ENCODE data around the gene HNF1A. TPM values are rescaled to one million over a fixed set of nuclear protein-coding genes. Genes with fewer than 3 reads are reported as not detected.

HNF1A gene
- total and polyA plus RNA-seq, 2 of the 13 experiments (the other 11 are each of a cell fraction or from before 2014, with no cell fraction given), result 13.4 to 34.7 TPM

DNA sequence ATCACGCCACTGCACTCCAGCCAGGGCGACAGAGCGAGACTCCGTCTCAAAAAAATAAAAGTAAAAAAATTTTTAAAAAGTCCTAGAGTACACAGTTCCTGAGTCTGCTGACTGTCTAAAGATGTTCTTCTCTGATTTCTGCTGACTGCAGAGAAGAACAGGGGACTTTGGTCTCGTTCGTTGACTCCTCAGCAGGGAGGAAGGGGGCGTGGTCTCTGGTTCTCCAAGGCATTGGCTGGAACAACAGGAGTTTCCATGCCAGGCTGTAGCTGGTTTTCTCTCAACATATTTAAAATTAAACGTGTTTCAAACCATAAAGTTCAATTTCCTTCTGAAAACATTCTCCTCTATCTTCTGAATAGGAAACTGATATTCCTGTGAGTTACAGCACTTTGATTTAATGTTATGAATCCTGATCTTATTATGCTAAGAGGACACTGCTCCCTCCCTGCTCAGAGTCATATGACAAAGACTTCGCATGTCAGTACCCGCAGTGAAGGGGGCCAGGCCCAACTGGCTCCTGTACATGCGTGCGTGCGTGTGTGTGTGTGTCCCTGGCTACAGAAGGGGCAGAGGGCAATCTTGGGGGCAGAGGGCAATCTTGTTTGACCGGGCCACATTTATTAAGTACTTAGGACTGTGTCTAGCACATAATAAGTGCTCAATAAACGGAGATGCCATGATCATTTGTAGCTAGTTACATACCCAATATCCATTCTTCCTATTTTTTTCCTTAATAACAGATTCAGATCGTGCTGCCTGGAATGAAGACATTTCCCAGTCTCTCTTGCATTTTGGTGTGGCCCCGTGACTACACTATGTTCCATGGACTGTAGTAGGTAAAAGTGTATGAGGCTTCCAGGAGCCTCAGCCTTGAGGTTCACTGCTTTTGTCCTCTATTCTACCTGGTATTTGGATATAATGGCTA is 16.5 kb upstream of the HNF1A start (continued):
- TF ChIP-seq GLI4 (CRISPR knock-in tag; IDR thresholded peaks at IDR 0.05; ENCODE audit: borderline replicate concordance), result no peak
- TF ChIP-seq ZSCAN25 (CRISPR knock-in tag; IDR thresholded peaks at IDR 0.05), result 0 out of 2 replicates have a peak, but pooled peaks have one; percentile 41
- TF ChIP-seq CREM (IDR thresholded peaks at IDR 0.05), result no peak
- no peak for TF ChIP-seq CREM (CRISPR knock-in tag; IDR thresholded peaks at IDR 0.05)
- no peak for TF ChIP-seq ZNF563 (CRISPR knock-in tag; IDR thresholded peaks at IDR 0.05)
- TF ChIP-seq MAFK (conservative IDR thresholded peaks at IDR 0.05 in 1 of 2, IDR thresholded peaks at IDR 0.05 in 1 of 2; ENCODE audit: low read length in 2 of 2), result peak in 1 of 2 experiments; percentile 49; a peak in 2 of 4 replicates
- no peak for TF ChIP-seq PCBP2 (optimal IDR thresholded peaks at IDR 0.05; ENCODE audit: low read depth, low read length, poor library complexity, severe bottlenecking)
- no peak for TF ChIP-seq HOXA5 (CRISPR knock-in tag; IDR thresholded peaks at IDR 0.05)
- no peak for TF ChIP-seq PRDM10 (CRISPR knock-in tag; IDR thresholded peaks at IDR 0.05; ENCODE audit: low read depth)
- TF ChIP-seq TFDP2 (CRISPR knock-in tag; IDR thresholded peaks at IDR 0.05), result no peak
- no peak for TF ChIP-seq FOXA1 (IDR thresholded peaks at IDR 0.05)
- TF ChIP-seq FOXA1 (CRISPR knock-in tag; IDR thresholded peaks at IDR 0.05), result no peak
- TF ChIP-seq ZNF550 (CRISPR knock-in tag; IDR thresholded peaks at IDR 0.05; ENCODE audit: borderline replicate concordance), result no peak
- TF ChIP-seq ZNF317 (CRISPR knock-in tag; IDR thresholded peaks at IDR 0.05), result 0 out of 2 replicates have a peak, but pooled peaks have one; percentile 47
- 0 out of 2 replicates have a peak, but pooled peaks have one; percentile 38 for TF ChIP-seq GATAD2A (CRISPR knock-in tag; IDR thresholded peaks at IDR 0.05)
- no peak for TF ChIP-seq ZSCAN22 (CRISPR knock-in tag; IDR thresholded peaks at IDR 0.05)
- no peak for TF ChIP-seq YEATS4 (CRISPR knock-in tag; IDR thresholded peaks at IDR 0.05; ENCODE audit: borderline replicate concordance)
- TF ChIP-seq NR2F2 (IDR thresholded peaks at IDR 0.05; ENCODE audit: borderline replicate concordance, low read depth), result no peak
- TF ChIP-seq ETV5 (CRISPR knock-in tag; IDR thresholded peaks at IDR 0.05; ENCODE audit: borderline replicate concordance), result no peak
- no peak for TF ChIP-seq RCOR2 (CRISPR knock-in tag; IDR thresholded peaks at IDR 0.05)
- TF ChIP-seq, protein P1, sequence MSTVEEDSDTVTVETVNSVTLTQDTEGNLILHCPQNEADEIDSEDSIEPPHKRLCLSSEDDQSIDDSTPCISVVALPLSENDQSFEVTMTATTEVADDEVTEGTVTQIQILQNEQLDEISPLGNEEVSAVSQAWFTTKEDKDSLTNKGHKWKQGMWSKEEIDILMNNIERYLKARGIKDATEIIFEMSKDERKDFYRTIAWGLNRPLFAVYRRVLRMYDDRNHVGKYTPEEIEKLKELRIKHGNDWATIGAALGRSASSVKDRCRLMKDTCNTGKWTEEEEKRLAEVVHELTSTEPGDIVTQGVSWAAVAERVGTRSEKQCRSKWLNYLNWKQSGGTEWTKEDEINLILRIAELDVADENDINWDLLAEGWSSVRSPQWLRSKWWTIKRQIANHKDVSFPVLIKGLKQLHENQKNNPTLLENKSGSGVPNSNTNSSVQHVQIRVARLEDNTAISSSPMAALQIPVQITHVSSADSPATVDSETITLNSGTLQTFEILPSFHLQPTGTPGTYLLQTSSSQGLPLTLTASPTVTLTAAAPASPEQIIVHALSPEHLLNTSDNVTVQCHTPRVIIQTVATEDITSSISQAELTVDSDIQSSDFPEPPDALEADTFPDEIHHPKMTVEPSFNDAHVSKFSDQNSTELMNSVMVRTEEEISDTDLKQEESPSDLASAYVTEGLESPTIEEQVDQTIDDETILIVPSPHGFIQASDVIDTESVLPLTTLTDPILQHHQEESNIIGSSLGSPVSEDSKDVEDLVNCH (CRISPR knock-in tag; IDR thresholded peaks at IDR 0.05), result no peak

Data from HepG2 (cell line).